ENCODE measurements around the gene RNF19B. TPM values are rescaled to one million over a fixed set of nuclear protein-coding genes. Genes with fewer than 3 reads are reported as not detected.
"Not testable (repeated sequence)": the region's sequence is repeated elsewhere in the genome, so short reads cannot be mapped to it uniquely, and the experiment has no call there.

RNF19B gene
- total RNA-seq, 2 experiments from 2014 or later, result 8.8 to 10.2 TPM

DNA sequence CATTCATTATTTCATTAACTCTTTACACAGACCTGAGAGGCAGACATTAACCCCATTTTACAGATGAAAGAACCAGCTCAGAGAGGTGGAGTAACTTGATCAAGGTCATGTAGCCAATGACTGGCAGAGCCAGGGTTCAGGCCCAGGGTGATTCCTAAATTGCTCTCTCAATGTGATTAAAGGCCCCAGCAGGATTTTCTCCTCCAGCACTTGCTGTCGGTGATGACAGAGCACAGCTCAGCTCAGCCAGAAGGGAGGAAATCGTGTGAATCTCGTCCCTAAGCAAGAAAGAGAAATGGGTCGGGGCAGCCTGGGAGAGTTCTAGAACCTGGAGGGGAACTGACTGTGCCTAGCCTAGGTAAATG lies 19.5 kb upstream of the RNF19B start:
- Mint-ChIP-seq H3K36me3 (no peaks in the 10 kb centered on the region), H3K9me3 (no peaks in the 10 kb centered on the region), H3K27ac (no peak overlapping the region), H3K27me3 (no peaks in the 10 kb centered on the region), H3K4me3 (no peak overlapping the region), H3K4me1 (peaks cover 34% of the 10 kb centered on the region)
- DNase-seq, result no peak

DNA sequence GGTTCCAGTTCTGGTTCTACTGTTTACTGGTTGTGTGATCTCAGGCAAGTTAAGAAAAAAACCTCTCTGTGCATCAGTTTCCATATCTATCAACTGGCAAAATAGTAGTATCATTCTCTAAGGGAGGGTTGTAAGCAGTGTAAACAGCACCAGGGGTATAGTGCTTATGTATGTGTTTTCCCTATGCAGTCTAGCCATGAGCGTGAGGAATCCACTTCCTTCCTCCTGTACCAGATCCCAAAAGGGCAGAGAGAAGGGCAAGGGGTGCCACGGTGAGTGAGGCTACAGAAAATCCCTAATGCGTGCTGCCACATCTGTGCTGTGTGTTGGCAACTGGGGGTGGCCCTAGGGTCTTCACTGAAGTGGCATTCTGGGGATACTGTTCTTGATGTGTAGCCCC lies 18.4 kb upstream of the RNF19B start:
- no peak overlapping the region for H3K4me3 Mint-ChIP-seq
- H3K4me1 Mint-ChIP-seq, result peaks cover 31% of the 10 kb centered on the region
- H3K27ac Mint-ChIP-seq, result peak overlapping the region; percentile 31

DNA sequence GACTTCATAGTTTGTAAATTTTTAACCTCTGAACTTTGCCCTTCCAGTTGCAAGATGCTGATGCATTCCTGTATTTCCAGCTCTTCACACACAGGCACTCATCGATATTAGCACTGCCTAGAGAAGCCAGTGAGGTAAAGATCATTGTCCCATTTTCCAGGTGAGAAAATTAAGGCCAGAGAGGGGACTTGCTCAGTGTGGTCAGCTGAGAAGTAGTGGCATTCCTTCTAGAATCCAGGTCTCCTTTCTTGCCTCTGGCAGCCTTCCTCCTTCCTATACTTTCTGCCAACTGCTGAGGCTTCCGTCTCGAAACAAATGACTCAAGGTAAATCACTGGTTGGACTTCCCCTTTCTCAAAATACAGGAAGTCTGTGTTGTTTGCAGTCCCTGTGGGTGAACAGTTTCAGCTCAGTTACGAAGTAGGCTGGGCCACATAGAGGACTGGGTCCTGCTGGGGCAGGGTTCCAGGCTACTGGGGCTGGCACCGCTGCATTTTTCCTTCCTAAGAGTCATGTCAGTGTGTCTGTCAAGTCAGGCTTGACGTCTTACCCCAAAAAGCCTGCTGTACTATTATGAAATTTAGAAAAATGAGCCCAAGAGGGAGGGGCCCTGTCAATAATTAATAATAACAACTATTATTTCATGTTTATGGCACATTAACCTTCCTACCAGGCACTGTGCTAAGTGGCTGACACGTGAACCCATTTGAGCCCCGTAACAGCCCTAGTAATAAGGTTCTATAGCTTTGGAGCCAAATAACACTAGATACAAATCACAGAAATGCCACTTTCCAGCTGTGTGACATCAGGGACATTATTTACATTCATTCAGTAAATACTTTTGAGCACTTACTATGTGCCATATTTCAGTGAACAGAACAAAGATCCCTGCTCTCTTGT lies 16.6 kb upstream of the RNF19B start:
- DNase-seq, result peak; percentile 59
- H3K27me3 Mint-ChIP-seq, result no peaks in the 10 kb centered on the region
- H3K36me3 Mint-ChIP-seq, result no peaks in the 10 kb centered on the region
- peaks cover 31% of the 10 kb centered on the region for H3K4me1 Mint-ChIP-seq
- peak overlapping the region; percentile 50 for H3K4me3 Mint-ChIP-seq
- no peaks in the 10 kb centered on the region for H3K9me3 Mint-ChIP-seq
- peak overlapping the region; percentile 90 for H3K27ac Mint-ChIP-seq

More for the DNA sequence above, 18.4 kb upstream of the RNF19B start:
- no peaks in the 10 kb centered on the region for H3K36me3 Mint-ChIP-seq
- H3K27me3 Mint-ChIP-seq, result no peaks in the 10 kb centered on the region
- no peaks in the 10 kb centered on the region for H3K9me3 Mint-ChIP-seq
- no peak for DNase-seq

DNA sequence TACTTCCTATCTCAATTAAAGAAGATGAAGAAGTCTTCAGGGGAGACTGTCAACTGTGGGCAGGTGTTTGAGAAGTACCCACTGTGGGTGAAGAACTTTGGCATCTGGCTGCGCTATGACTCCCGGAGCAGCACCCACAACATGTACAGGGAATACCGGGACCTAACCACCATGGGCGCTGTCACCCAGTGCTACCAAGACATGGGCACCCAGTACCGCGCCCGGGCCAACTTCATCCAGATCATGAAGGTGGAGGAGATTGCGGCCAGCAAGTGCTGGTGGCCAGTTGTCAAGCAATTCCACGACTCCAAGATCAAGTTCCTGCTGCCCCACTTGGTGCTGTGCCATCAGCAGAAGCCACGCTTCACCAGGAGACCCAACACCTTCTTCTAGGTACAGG lies 15.5 kb upstream of the RNF19B start:
- Mint-ChIP-seq H3K4me3 (no peak overlapping the region), H3K36me3 (no peaks in the 10 kb centered on the region), H3K9me3 (no peaks in the 10 kb centered on the region), H3K4me1 (peaks cover 31% of the 10 kb centered on the region), H3K27me3 (no peaks in the 10 kb centered on the region), H3K27ac (peak overlapping the region; percentile 38)
- DNase-seq, result no peak

DNA sequence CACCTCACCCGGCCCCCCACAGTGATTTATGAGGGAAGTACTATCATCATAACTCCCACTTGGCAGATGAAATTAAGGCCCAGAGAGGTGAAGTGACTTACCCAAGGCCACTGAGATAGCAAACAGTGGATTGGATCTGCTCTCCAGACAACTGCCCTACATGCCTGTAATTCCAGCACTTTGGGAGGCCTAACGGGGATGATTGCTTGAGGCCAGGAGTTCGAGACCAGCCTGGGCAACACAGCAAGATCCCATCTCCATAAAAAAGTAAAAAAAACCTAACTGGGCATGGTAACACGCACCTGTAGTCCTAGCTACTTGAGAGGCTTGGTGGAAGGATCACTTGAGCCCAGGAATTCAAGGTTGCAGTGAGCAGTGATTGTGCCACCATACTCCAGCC lies 14.2 kb upstream of the RNF19B start:
- Mint-ChIP-seq H3K27me3 (no peaks in the 10 kb centered on the region), H3K36me3 (no peaks in the 10 kb centered on the region), H3K27ac (no peak overlapping the region), H3K4me1 (peaks cover 27% of the 10 kb centered on the region), H3K9me3 (no peaks in the 10 kb centered on the region), H3K4me3 (no peak overlapping the region)
- DNase-seq, result no peak

DNA sequence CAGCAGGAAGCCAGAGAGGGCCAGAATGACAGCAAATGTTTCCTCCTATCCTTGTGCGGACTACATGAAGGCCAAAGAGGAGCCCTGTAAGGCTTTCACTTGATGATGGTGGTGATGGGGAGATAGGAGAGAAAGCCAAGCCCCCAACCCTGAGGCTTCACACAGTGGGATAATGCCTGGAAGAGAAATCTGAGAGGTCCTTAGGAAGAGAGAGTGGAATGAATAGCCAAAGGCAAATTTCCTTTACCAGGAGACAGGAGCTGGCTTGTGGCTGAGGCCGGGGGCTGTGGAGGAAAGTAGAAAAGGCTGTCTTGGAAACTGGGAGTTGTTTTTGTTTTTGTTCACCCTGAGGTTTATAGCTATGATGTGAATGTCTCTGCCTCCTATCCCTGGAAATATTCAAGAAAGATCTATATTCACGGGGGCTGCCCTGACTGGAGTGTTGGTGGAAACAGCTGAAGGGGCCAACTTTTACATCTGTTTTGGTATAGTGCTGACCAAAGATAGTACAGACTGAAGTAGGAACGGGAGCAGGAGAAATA lies 13.0 kb upstream of the RNF19B start:
- no peak overlapping the region for H3K27ac Mint-ChIP-seq
- H3K27me3 Mint-ChIP-seq, result peaks cover 2% of the 10 kb centered on the region

DNA sequence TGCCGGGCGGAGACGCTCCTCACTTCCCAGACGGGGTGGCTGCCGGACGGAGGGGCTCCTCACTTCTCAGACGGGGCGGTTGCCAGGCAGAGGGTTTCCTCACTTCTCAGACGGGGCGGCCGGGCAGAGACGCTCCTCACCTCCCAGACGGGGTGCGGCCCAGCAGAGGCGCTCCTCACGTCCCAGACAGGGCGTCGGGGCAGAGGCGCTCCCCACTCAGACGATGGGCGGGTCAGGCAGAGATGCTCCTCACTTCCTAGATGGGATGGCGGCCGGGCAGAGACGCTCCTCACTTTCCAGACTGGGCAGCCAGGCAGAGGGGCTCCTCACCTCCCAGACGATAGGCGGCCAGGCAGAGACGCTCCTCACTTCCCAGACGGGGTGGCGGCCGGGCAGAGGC lies 10.4 kb upstream of the RNF19B start:
- not testable (repeated sequence) for H3K36me3 Mint-ChIP-seq, H3K9me3 Mint-ChIP-seq, DNase-seq, H3K4me3 Mint-ChIP-seq, H3K27ac Mint-ChIP-seq, H3K4me1 Mint-ChIP-seq
- peaks cover 23% of the 10 kb centered on the region for H3K27me3 Mint-ChIP-seq

More for the DNA sequence above, 13.0 kb upstream of the RNF19B start:
- no peak for DNase-seq
- H3K4me1 Mint-ChIP-seq, result peaks cover 24% of the 10 kb centered on the region
- H3K4me3 Mint-ChIP-seq, result no peak overlapping the region
- no peaks in the 10 kb centered on the region for H3K9me3 Mint-ChIP-seq
- H3K36me3 Mint-ChIP-seq, result no peaks in the 10 kb centered on the region

DNA sequence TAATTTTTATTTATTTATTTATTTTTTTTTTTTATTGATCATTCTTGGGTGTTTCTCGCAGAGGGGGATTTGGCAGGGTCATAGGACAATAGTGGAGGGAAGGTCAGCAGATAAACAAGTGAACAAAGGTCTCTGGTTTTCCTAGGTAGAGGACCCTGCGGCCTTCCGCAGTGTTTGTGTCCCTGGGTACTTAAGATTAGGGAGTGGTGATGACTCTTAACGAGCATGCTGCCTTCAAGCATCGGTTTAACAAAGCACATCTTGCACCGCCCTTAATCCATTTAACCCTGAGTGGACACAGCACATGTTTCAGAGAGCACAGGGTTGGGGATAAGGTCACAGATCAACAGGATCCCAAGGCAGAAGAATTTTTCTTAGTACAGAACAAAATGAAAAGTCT lies 8.8 kb upstream of the RNF19B start:
- H3K27ac Mint-ChIP-seq, H3K4me3 Mint-ChIP-seq, H3K36me3 Mint-ChIP-seq, DNase-seq, H3K9me3 Mint-ChIP-seq, H3K4me1 Mint-ChIP-seq: not testable (repeated sequence)
- peaks cover 33% of the 10 kb centered on the region for H3K27me3 Mint-ChIP-seq

DNA sequence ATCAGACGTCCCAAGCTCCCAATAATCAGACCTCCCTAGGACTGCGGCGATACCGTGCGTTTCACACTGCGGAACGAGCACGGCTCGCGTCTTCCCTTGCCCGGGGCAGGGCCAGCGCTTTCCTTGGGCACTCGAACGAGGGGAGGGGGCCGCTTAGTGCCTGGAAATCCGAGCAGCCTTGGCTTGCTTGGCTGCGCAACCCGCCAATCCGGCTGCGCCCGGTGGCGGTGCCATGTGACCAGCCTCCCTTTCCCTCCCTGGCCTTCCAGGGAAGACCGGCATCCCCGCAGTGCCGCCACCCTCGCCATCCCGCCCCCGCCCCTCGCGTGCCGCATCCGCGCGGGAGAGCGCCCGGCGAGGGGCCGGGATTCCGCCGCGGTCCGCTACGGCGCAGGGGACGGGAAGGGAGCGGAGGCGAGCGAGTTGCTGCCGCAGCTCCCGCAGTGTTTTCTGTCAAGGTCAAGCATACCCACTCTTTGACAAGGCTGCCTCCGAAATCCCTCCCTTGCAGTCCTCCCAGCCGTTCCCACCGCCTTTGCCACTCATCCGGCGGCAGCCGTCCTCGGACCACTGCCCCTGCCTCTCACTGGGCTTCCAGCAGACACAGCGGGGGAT lies 8.3 kb upstream of the RNF19B start:
- no peak for DNase-seq
- Mint-ChIP-seq H3K36me3 (peaks cover 4% of the 10 kb centered on the region), H3K4me1 (peaks cover 6% of the 10 kb centered on the region), H3K27me3 (peaks cover 34% of the 10 kb centered on the region), H3K4me3 (peak overlapping the region; percentile 60), H3K27ac (no peak overlapping the region), H3K9me3 (no peaks in the 10 kb centered on the region)

DNA sequence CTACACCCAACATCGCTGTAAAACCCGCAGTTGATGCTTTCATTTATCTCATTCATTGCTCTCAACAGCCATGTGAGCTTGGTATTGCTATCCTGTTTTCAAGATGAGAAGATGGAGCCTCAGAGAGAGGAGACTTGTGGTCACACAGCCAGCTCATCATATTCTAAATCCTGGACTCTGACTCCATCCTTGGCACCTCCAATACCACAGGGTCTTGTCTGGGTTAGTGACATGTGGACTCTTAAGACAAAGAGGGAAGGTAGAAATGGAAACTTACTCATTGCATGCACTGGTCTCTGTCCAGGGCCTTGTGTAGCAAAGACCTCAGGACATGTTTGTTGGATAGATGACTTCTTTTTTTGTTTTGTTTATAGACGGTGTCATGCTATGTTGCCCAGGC lies 7.0 kb upstream of the RNF19B start:
- Mint-ChIP-seq H3K4me3 (no peak overlapping the region), H3K27me3 (peaks cover 34% of the 10 kb centered on the region), H3K27ac (no peak overlapping the region), H3K4me1 (peaks cover 7% of the 10 kb centered on the region), H3K36me3 (peaks cover 4% of the 10 kb centered on the region), H3K9me3 (no peaks in the 10 kb centered on the region)
- DNase-seq, result no peak

DNA sequence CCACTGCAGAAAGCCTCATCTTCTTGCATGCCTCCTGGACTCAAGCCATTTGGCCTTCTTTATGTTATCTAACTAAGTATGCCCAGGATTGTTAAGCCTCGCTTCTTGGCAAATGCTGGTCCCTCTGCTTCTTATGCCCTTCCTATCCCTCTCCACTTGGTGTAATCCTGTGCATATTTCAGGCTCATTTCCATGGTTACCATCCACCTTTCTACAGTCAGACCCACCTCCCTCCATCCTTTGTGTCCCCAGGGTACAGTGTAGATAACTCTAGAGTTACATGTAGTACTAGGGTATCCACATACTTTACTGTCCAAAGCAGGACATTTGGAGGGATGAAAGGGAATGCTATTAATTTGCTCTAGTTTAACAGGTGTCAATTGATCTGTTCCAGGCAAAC lies 6.5 kb upstream of the RNF19B start:
- DNase-seq, result no peak
- H3K4me3 Mint-ChIP-seq, result no peak overlapping the region
- peaks cover 7% of the 10 kb centered on the region for H3K4me1 Mint-ChIP-seq
- H3K27ac Mint-ChIP-seq, result no peak overlapping the region
- peaks cover 4% of the 10 kb centered on the region for H3K36me3 Mint-ChIP-seq
- peaks cover 34% of the 10 kb centered on the region for H3K27me3 Mint-ChIP-seq
- H3K9me3 Mint-ChIP-seq, result no peaks in the 10 kb centered on the region

DNA sequence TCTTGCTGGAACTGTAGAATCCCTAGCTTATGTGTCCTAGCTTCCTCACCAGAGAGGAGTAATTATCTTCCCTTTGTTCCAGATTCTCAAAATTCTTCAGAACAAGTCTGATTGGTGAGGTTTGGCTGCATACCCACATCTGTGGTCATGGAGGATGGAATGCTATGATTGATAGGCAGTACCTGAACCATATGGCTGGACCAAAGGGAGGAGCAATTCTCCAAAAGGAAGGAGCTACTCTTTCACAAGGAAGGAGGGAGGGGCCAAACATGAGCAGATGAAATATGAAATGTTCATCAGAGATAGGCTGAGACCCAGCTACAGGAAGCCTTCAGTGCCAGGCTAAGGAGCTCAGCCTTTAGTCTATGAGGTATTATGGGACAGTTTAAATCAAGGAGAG lies 5.0 kb upstream of the RNF19B start:
- H3K27me3 Mint-ChIP-seq, result peaks cover 34% of the 10 kb centered on the region
- H3K4me3 Mint-ChIP-seq, result no peak overlapping the region

DNA sequence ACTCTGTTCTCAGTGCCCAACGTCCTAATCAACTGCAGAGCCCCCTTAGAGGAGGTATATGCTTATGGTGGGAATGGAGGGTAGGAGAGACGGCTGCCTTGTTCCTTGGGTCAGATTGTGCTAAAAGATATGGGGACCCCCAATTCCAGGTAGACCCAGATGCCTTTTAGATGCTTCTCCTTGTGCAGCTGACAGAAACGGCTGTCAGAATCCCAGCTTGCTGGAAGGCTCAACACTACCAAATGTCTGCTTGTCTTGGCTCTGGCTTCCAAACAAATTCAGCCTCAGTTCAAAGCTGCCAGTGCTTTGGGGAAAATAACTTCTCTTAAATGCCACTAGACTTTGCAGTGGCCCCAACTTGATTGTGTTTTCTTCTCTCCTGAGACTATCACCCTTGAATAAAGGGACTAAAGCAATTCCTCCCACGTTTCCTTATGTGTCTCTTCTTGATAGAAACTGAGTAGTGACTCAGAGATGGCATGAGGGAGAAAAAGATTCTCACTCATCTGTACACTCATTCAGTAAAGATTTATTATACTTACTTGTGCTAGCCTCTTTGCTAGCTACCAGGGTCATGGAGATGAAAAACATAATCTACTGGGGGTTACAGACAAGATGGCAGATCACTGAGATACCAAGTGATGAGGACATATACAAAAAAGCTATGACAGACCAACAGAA lies 3.4 kb upstream of the RNF19B start:
- no peaks in the 10 kb centered on the region for H3K9me3 Mint-ChIP-seq
- H3K27me3 Mint-ChIP-seq, result peaks cover 34% of the 10 kb centered on the region
- H3K36me3 Mint-ChIP-seq, result peaks cover 4% of the 10 kb centered on the region
- no peak for DNase-seq
- no peak overlapping the region for H3K4me3 Mint-ChIP-seq
- H3K27ac Mint-ChIP-seq, result no peak overlapping the region
- peaks cover 11% of the 10 kb centered on the region for H3K4me1 Mint-ChIP-seq

More for the DNA sequence above, 5.0 kb upstream of the RNF19B start:
- Mint-ChIP-seq H3K36me3 (peaks cover 4% of the 10 kb centered on the region), H3K27ac (no peak overlapping the region), H3K4me1 (peaks cover 7% of the 10 kb centered on the region), H3K9me3 (no peaks in the 10 kb centered on the region)
- no peak for DNase-seq

DNA sequence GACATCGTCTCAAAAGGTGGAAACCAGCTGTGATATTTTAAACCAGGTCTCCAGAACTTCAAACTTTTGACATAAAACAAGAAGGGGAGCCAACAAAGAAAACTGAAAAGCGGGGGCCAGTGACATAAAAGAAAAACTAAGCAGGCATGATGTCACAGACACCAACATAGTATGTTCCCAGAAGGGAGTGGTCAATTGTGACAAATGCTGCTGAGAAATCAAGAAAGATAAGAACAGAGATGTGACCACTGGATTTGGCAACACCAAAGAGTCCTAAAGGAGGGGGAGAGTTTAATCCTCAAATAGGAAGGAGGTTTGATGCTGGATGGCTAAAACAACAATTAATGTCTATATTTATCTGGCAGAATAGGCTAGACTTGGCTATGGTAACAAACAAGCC lies 2.3 kb upstream of the RNF19B start:
- H3K4me1 Mint-ChIP-seq, result peaks cover 17% of the 10 kb centered on the region
- H3K27ac Mint-ChIP-seq, result no peak overlapping the region
- DNase-seq, result no peak
- H3K36me3 Mint-ChIP-seq, result no peaks in the 10 kb centered on the region
- no peaks in the 10 kb centered on the region for H3K9me3 Mint-ChIP-seq
- H3K4me3 Mint-ChIP-seq, result no peak overlapping the region
- H3K27me3 Mint-ChIP-seq, result peaks cover 25% of the 10 kb centered on the region

DNA sequence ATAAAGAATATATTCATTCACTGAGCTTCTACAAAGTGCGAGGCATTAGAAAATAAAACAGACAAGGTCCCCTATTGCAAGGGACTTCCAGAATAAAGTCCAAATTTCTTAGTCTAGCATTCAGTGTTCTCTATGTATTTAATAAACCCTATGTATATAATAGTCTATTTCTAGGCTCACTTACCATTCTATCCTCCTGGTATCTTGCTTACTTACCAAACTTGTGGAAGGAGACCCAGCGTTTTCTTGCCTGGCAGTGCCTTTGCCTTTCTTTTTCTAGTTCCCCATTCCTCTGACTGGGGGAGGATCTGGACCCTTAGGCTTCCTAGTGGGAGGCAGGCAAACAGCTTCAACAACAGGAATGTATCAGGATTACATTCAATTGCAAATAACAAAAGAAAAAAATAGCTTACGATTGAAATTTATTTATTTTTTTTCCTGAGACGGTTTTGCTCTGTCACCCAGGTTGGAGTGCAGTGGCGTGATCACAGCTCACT lies 690 bp upstream of the RNF19B start:
- H3K4me1 Mint-ChIP-seq, result peaks cover 26% of the 10 kb centered on the region
- H3K36me3 Mint-ChIP-seq, result no peaks in the 10 kb centered on the region
- H3K9me3 Mint-ChIP-seq, result no peaks in the 10 kb centered on the region
- peak overlapping the region; percentile 85 for H3K27ac Mint-ChIP-seq
- H3K27me3 Mint-ChIP-seq, result peaks cover 12% of the 10 kb centered on the region
- no peak for DNase-seq
- peak overlapping the region; percentile 79 for H3K4me3 Mint-ChIP-seq

Data from activated naive CD8-positive, alpha-beta T cell treated with anti-CD3 and anti-CD28 coated beads for 36 hours (primary cell).